Common myeloid progenitor, CD34-positive (primary cell): ENCODE data around the gene ATXN7L1.

Experiments used
- CTCF ChIA-PET: fragments of 350-600 bp; sonication (Branson Sonifier 250); formaldehyde crosslinking; loops from one replicate; lab custom pipeline; 2021; ENCODE audit warnings: antibody characterized with exemption; lab: Charles Lee
- POLR2A ChIA-PET: fragments of 350-600 bp; sonication (Branson Sonifier 250); formaldehyde crosslinking; loops from one replicate; lab custom pipeline; 2021; ENCODE audit warnings: antibody characterized with exemption; lab: Charles Lee
- DNase-seq, 3 donors: peaks; one replicate each; pipeline versions ENCODE4 v3.0.0 to v3.0.0-alpha.2; 2013
- H3K27ac ChIP-seq, 2 experiments: 1 replicate in 1 of 2; 2 replicates in 1 of 2; pipeline ENCODE4 v1.7.0; 2013; ENCODE audit warnings: inconsistent platforms in 2 of 2, low read length in 2 of 2, mild to moderate bottlenecking in 2 of 2, low read depth in 1 of 2, moderate library complexity in 1 of 2; ENCODE audit not compliant: severe bottlenecking in 2 of 2, insufficient read depth in 1 of 2, poor library complexity in 1 of 2
- H3K27me3 ChIP-seq, 5 experiments: replicated peaks in 2 of 5; 1 replicate in 3 of 5; 2 replicates in 2 of 5; pipeline versions ENCODE4 v1.6.1 to v1.7.0; 2013; ENCODE audit warnings: low read length in 4 of 5, mild to moderate bottlenecking in 2 of 5, moderate library complexity in 2 of 5, inconsistent platforms in 1 of 5; ENCODE audit not compliant: insufficient read depth in 5 of 5, control insufficient read depth in 4 of 5
- H3K36me3 ChIP-seq, 4 experiments: 1 replicate in 2 of 4; 2 replicates in 2 of 4; pipeline versions ENCODE4 v1.6.1 to v1.7.0; 2013; ENCODE audit warnings: low read length in 3 of 4, control low read depth in 1 of 4, mild to moderate bottlenecking in 1 of 4; ENCODE audit not compliant: control insufficient read depth in 4 of 4, insufficient read depth in 4 of 4
- H3K4me1 ChIP-seq, 4 experiments: 1 replicate in 3 of 4; 2 replicates in 1 of 4; pipeline versions ENCODE4 v1.6.1 to v1.7.1; 2013; ENCODE audit warnings: low read length in 3 of 4, mild to moderate bottlenecking in 3 of 4, control low read depth in 1 of 4, inconsistent platforms in 1 of 4, moderate library complexity in 1 of 4; ENCODE audit not compliant: control insufficient read depth in 4 of 4, insufficient read depth in 4 of 4; ENCODE audit errors: control extremely low read depth in 1 of 4
- H3K4me3 ChIP-seq, 7 experiments: 1 replicate in 4 of 7; 2 replicates in 3 of 7; pipeline versions ENCODE4 v1.5.1 to v1.7.0; 2013; ENCODE audit warnings: mild to moderate bottlenecking in 7 of 7, low read length in 6 of 7, moderate library complexity in 6 of 7, inconsistent platforms in 2 of 7, low read depth in 2 of 7, control low read depth in 1 of 7; ENCODE audit not compliant: insufficient read depth in 4 of 7, control insufficient read depth in 1 of 7; ENCODE audit errors: extremely low read depth in 1 of 7
- H3K9me3 ChIP-seq, 5 experiments: 1 replicate in 4 of 5; 2 replicates in 1 of 5; pipeline versions ENCODE4 v1.6.1 to v1.7.1; 2013; ENCODE audit warnings: low read length in 4 of 5, mild to moderate bottlenecking in 2 of 5, inconsistent platforms in 1 of 5, low read depth in 1 of 5, moderate library complexity in 1 of 5; ENCODE audit not compliant: control insufficient read depth in 4 of 5, insufficient read depth in 2 of 5; ENCODE audit errors: control extremely low read depth in 1 of 5
- WGBS: methylation state at CpG from one replicate; pipeline ENCODE4 v1.1.5; 2013; ENCODE audit not compliant: insufficient coverage; 5-methylcytosine and 5-hydroxymethylcytosine counted together

Gene ATXN7L1

DNA sequence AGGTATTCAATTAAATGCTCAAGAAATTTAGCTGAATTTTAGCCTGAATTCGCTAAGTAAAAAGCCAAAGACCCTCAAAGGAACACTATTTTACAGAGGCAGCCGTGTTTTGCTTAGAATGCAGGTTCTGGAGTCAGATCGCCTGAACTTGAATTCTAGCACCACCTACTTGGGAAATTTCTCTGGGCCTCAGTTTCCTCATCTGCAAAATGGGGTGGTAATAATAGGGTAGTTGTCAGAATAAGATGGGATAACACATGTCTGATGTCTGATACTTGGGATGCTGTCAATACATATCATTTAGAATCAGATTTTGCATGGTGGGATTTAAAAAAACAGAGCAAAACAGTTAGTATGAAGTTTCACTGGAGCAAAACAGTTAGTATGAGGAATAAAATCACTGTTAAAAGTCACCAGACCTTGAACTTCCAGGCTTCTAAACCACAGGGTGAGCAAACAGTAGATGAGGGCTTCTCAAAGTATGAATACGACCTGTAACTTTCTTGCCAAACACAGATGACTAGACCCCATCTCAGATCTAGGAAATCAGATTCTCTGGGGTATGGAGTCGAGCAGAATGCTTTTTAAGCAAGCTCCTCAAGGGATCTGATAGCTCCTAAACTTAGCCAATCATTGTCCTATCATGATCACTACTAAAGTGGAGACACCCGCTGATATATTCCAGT is 75.4 kb downstream of the ATXN7L1 start:
- POLR2A ChIA-PET, result no interaction called here
- DNase-seq, result no peak
- Histone ChIP-seq H3K4me1 (peaks cover 0 to 4% (median 2%) of the 10 kb centered on the region in 4 experiments), H3K9me3 (no peaks in the 10 kb centered on the region), H3K27ac (no peak overlapping the region), H3K27me3 (no peaks in the 10 kb centered on the region), H3K4me3 (no peak overlapping the region), H3K36me3 (no peaks in the 10 kb centered on the region)
- WGBS, result 100% methylated on average over 4 of the region's 6 CpGs
- CTCF ChIA-PET, result interaction anchor here (1.1 to 1.3 kb wide), 2 partner anchors 15 to 189 kb away, joined by 3 read pairs; no protein-coding TSS in a partner anchor

DNA sequence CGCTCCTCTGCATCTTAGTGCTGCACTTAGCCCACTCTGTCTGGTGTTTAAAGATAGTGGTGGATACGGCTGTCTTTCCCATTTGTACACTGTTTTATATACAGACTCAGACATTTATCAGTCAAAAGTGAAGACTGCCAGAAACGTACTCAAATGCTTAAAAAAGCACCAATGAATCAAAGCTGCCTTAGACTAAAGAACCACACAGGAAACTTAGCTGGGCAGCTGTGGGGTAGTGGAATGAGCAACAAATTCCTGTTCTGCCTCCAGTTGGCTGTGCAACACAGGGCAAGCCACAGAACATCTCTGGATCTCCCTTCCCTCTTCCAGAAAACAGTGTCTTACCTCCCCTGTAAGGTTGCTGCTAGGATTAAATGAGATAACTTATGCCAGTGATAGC is 76.0 kb downstream of the ATXN7L1 start:
- H3K36me3 ChIP-seq, result no peaks in the 10 kb centered on the region
- 17% methylated on average over 2 of the region's 3 CpGs for WGBS
- no peaks in the 10 kb centered on the region for H3K27me3 ChIP-seq
- POLR2A ChIA-PET, result no interaction called here
- no peak overlapping the region for H3K4me3 ChIP-seq
- CTCF ChIA-PET, result interaction anchor here (1.3 kb wide), 1 partner anchor 14 kb away, joined by 3 read pairs; no protein-coding TSS in a partner anchor
- no peak overlapping the region for H3K27ac ChIP-seq
- no peak for DNase-seq
- H3K4me1 ChIP-seq, result peaks cover 0 to 4% (median 2%) of the 10 kb centered on the region in 4 experiments
- H3K9me3 ChIP-seq, result no peaks in the 10 kb centered on the region

- Histone ChIP-seq H3K9me3 (no peaks in the 10 kb centered on the region), H3K4me3 (no peak overlapping the region), H3K27ac (no peak overlapping the region), H3K27me3 (no peaks in the 10 kb centered on the region), H3K36me3 (no peaks in the 10 kb centered on the region), H3K4me1 (peaks cover 0 to 4% (median 2%) of the 10 kb centered on the region in 4 experiments)
- ChIA-PET POLR2A (no interaction called here), CTCF (interaction anchor here (1.0 to 1.3 kb wide), 2 partner anchors 9 to 14 kb away, joined by 3 to 4 read pairs; no protein-coding TSS in a partner anchor)
- DNase-seq, result no peak
- WGBS, result 96% methylated on average over 4 of the region's 7 CpGs
These were observed 76.7 kb downstream of the ATXN7L1 start for GRCh38 chr7:105799677-105800076.

DNA sequence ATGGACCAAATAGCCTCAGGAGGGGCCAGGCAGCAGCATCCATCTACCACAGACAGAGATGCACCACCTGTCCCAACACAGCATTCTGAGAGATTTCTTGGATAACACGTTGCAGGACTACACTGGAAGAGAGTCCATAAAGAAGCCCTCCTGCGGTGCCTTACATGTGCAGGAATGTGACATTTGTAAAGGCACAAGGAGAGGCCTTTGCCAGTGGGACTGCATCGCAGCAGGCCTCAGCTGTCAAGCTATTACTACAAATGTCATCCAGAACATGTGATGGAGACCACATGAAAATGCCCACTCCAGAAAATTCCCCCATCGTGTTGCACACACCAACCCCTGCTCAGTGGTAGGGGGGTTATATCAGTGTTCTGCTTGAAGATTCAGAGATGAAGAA is 77.4 kb downstream of the ATXN7L1 start:
- whole genome bisulfite sequencing, result 89% methylated on average over 3 of the region's 4 CpGs

DNA sequence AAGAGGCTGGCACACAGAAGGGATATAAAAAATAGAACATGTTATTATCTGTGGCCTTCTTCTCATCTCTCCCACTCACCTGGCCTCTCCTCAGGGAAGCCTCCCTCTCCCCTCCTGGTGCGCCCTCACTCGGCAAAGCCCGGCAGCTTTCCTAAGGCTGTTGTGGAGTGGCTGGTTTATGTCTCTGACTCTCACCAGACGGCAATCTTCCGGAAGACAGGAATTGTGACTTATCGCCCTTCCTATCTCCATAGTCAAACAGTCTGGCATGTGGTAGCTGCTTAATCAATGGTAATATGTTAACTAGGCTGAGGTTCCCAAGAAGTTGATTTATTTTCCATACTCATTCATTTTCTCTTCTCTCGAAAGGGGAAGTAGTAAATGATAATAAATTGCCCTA is 78.7 kb downstream of the ATXN7L1 start:
- peaks cover 0 to 4% (median 2%) of the 10 kb centered on the region in 4 experiments for H3K4me1 ChIP-seq
- H3K27me3 ChIP-seq, result no peaks in the 10 kb centered on the region
- CTCF ChIA-PET, result no interaction called here
- POLR2A ChIA-PET, result no interaction called here
- no CpG with 5 or more reads among the region's 7 CpGs for WGBS
- H3K4me3 ChIP-seq, result no peak overlapping the region
- DNase-seq, result no peak
- H3K27ac ChIP-seq, result no peak overlapping the region
- H3K9me3 ChIP-seq, result no peaks in the 10 kb centered on the region
- H3K36me3 ChIP-seq, result no peaks in the 10 kb centered on the region

More for the DNA sequence above, 77.4 kb downstream of the ATXN7L1 start:
- DNase-seq, result no peak
- Histone ChIP-seq H3K36me3 (no peaks in the 10 kb centered on the region), H3K9me3 (no peaks in the 10 kb centered on the region), H3K27me3 (no peaks in the 10 kb centered on the region), H3K4me1 (peaks cover 0 to 4% (median 2%) of the 10 kb centered on the region in 4 experiments), H3K4me3 (no peak overlapping the region), H3K27ac (no peak overlapping the region)
- POLR2A ChIA-PET, result no interaction called here
- CTCF ChIA-PET, result no interaction called here

DNA sequence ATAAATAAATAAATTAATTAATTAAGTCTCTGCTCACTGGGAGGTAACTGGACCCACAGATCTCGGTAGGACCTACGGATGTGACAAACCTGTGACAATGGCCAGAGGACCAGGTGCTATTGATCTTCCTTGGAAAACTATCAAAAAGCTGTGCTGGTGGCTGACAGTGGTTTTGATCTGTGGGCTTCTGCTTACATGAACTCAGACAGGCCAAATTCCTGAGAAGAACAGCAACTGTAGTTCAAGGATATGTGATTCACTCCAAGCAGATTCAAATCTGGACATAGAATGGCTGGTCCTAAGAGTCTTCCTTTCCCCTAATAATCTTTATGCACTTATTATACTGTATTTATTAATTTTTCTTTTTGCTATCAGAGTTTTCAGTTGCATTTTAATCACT is 80.0 kb downstream of the ATXN7L1 start:
- 100% methylated on average over 2 of the region's 2 CpGs for WGBS
- H3K4me3 ChIP-seq, result no peak overlapping the region
- H3K9me3 ChIP-seq, result no peaks in the 10 kb centered on the region
- no peak for DNase-seq
- CTCF ChIA-PET, result interaction anchor here (0.8 to 1.0 kb wide), 2 partner anchors 9 to 16 kb away, joined by 3 read pairs; no protein-coding TSS in a partner anchor
- H3K27ac ChIP-seq, result no peak overlapping the region
- POLR2A ChIA-PET, result no interaction called here
- no peaks in the 10 kb centered on the region for H3K27me3 ChIP-seq
- peaks cover 0 to 4% (median 2%) of the 10 kb centered on the region in 4 experiments for H3K4me1 ChIP-seq
- no peaks in the 10 kb centered on the region for H3K36me3 ChIP-seq
